ENCODE measurements around the gene ROR2.

DNA sequence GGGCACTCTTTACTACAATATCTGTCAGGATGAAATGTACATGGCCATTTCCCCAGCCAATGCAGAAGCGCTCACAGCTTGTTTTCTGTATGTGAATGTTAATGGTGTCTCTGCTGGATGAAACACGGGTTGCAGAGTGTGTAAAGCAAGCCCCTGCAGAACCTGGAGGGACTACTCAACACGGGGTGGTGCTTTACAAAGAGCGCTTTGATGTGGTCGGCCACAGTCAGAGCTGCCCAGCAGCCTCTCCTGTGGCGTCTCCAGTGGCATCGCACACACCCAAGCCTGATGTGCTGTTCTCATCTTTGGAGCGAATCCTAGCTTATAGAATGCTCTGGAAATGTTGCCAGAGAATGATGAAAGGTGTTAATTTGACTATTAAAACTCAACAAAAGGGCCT lies 363.7 kb downstream of the ROR2 start:
- TF ChIP-seq, protein P1, sequence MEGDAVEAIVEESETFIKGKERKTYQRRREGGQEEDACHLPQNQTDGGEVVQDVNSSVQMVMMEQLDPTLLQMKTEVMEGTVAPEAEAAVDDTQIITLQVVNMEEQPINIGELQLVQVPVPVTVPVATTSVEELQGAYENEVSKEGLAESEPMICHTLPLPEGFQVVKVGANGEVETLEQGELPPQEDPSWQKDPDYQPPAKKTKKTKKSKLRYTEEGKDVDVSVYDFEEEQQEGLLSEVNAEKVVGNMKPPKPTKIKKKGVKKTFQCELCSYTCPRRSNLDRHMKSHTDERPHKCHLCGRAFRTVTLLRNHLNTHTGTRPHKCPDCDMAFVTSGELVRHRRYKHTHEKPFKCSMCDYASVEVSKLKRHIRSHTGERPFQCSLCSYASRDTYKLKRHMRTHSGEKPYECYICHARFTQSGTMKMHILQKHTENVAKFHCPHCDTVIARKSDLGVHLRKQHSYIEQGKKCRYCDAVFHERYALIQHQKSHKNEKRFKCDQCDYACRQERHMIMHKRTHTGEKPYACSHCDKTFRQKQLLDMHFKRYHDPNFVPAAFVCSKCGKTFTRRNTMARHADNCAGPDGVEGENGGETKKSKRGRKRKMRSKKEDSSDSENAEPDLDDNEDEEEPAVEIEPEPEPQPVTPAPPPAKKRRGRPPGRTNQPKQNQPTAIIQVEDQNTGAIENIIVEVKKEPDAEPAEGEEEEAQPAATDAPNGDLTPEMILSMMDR (conservative IDR thresholded peaks at IDR 0.05; ENCODE audit: low read depth, low read length): no peak
- TF ChIP-seq EZH2 (IDR thresholded peaks at IDR 0.05; ENCODE audit: low read length, unreplicated experiment) (no peak), EZH2phosphoT487 (IDR thresholded peaks at IDR 0.05; ENCODE audit: borderline replicate concordance, low read length) (no peak)

All from PC-3 (cell line).